Upper lobe of left lung (tissue), 6 donors: ENCODE measurements around the gene OLIG1. TPM values are rescaled to one million over a fixed set of nuclear protein-coding genes. Genes with fewer than 3 reads are reported as not detected.

ENCODE experiments used
- ATAC-seq, 2 donors: fragments of 200-7000 bp; cut with Tn5 transposase; one replicate each; pipeline ENCODE4 v1.9.1; 2022; ENCODE audit warnings: mild to moderate bottlenecking in 2 of 2, moderate library complexity in 2 of 2; ENCODE audit not compliant: low FRiP score in 2 of 2
- DNase-seq, 2 donors: peaks; one replicate each; pipeline ENCODE4 v3.0.0-alpha.2; 2019 to 2020
- H3K27ac ChIP-seq, 4 donors: fragments of 200-600 bp; sonication (generic); one replicate each; pipeline ENCODE4 v1.5.1; 2016 to 2019
- H3K27me3 ChIP-seq, 4 donors: fragments of 200-600 bp; sonication (generic); one replicate each; pipeline ENCODE4 v1.5.1; 2017 to 2019
- H3K36me3 ChIP-seq, 4 donors: fragments of 200-600 bp; sonication (generic); one replicate each; pipeline ENCODE4 v1.5.1; 2016 to 2019
- H3K4me1 ChIP-seq, 4 donors: fragments of 200-600 bp; sonication (generic); one replicate each; pipeline ENCODE4 v1.5.1; 2018 to 2019
- H3K4me3 ChIP-seq, 4 donors: fragments of 200-600 bp; sonication (generic); one replicate each; pipeline ENCODE4 v1.5.1; 2017 to 2019; ENCODE audit warnings: mild to moderate bottlenecking in 2 of 4, moderate library complexity in 1 of 4
- H3K9me3 ChIP-seq, 4 donors: fragments of 200-600 bp; sonication (generic); one replicate each; pipeline ENCODE4 v1.5.1; 2018 to 2019
- CTCF ChIP-seq, 6 experiments: fragments of 450-650 bp in 4 of 6; fragments of 200-600 bp in 2 of 6; sonication (generic) in 2 of 6; IDR thresholded peaks; one replicate each; pipeline ENCODE4 v1.5.1; 2016 to 2019; ENCODE audit warnings: antibody characterized with exemption in 6 of 6
- EP300 ChIP-seq, 4 donors: sonication (generic); formaldehyde crosslinking; IDR thresholded peaks; one replicate each; pipeline ENCODE4 v1.5.1; 2017; ENCODE audit warnings: antibody characterized with exemption in 4 of 4, control low read depth in 2 of 4
- POLR2A ChIP-seq, 4 donors: fragments of 450-650 bp; IDR thresholded peaks; one replicate each; pipeline ENCODE4 v1.5.1; 2016 to 2017; ENCODE audit warnings: antibody characterized with exemption in 4 of 4, mild to moderate bottlenecking in 2 of 4
- POLR2AphosphoS5 ChIP-seq, 2 donors: sonication (generic); formaldehyde crosslinking; IDR thresholded peaks; one replicate each; pipeline ENCODE4 v1.5.1; 2017; ENCODE audit warnings: antibody characterized with exemption in 2 of 2
- WGBS, 2 donors: methylation state at CpG; one replicate each; pipeline ENCODE4 v1.1.5; 2017 to 2018; 5-methylcytosine and 5-hydroxymethylcytosine counted together
- total RNA-seq, 6 donors: library from RNA; depleted of rRNA in 4 of 6; stranded (reverse); fragments of >200 nt in 4 of 6; gene quantifications; one replicate each; pipeline versions ENCODE4 v1.1.0 to v1.2.1, GENCODE V29; 2016 to 2021
- donor health status: DM: no; HTN: no; CAD: no; lungs with moderate emphysema.
- donor health status: DM: no; HTN: yes; CAD: no; lungs with severe emphysema.

The OLIG1 gene
- total RNA-seq, 6 donors from 2014 or later, result 0.54 to 3.2 (median 2.0) TPM; not detected in 1

GRCh38 chr21:33111577-33111976, 41.6 kb downstream of the OLIG1 start:
- H3K27me3 ChIP-seq, result peaks cover 0 to 15% (median 0%) of the 10 kb centered on the region in 4 donors

GRCh38 chr21:33112151-33112550, 42.2 kb downstream of the OLIG1 start:
- TF ChIP-seq EP300 (IDR thresholded peaks at IDR 0.05) (no peak), POLR2AphosphoS5 (IDR thresholded peaks at IDR 0.05) (no peak), POLR2A (IDR thresholded peaks at IDR 0.05) (no peak), CTCF (IDR thresholded peaks at IDR 0.05) (no peak)
- Histone ChIP-seq H3K27ac (no peak overlapping the region), H3K4me3 (no peak overlapping the region), H3K27me3 (peaks cover 0 to 15% (median 0%) of the 10 kb centered on the region in 4 donors), H3K36me3 (no peaks in the 10 kb centered on the region), H3K9me3 (no peaks in the 10 kb centered on the region), H3K4me1 (peaks cover 0 to 10% (median 6%) of the 10 kb centered on the region in 4 donors)
- no peak for ATAC-seq
- WGBS, 2 donors, result 56 to 58% methylated on average over 5 of the region's 5 CpGs
- DNase-seq, result no peak

More at GRCh38 chr21:33111577-33111976, 41.6 kb downstream of the OLIG1 start:
- ATAC-seq, result no peak
- no peak for TF ChIP-seq CTCF (IDR thresholded peaks at IDR 0.05)
- TF ChIP-seq POLR2A (IDR thresholded peaks at IDR 0.05), result no peak
- TF ChIP-seq POLR2AphosphoS5 (IDR thresholded peaks at IDR 0.05), result no peak
- no peak for TF ChIP-seq EP300 (IDR thresholded peaks at IDR 0.05)
- Histone ChIP-seq H3K4me3 (no peak overlapping the region), H3K4me1 (peaks cover 0 to 10% (median 6%) of the 10 kb centered on the region in 4 donors), H3K9me3 (no peaks in the 10 kb centered on the region), H3K27ac (no peak overlapping the region), H3K36me3 (no peaks in the 10 kb centered on the region)
- 47 to 54% methylated on average over 6 of the region's 6 CpGs for WGBS, 2 donors
- no peak for DNase-seq

GRCh38 chr21:33112681-33113080, 42.7 kb downstream of the OLIG1 start:
- 45 to 53% methylated on average over 4 of the region's 4 CpGs for WGBS, 2 donors
- no peak for TF ChIP-seq POLR2AphosphoS5 (IDR thresholded peaks at IDR 0.05)
- no peak for TF ChIP-seq CTCF (IDR thresholded peaks at IDR 0.05)
- TF ChIP-seq POLR2A (IDR thresholded peaks at IDR 0.05), result no peak
- TF ChIP-seq EP300 (IDR thresholded peaks at IDR 0.05), result no peak
- H3K27me3 ChIP-seq, result peaks cover 0 to 15% (median 0%) of the 10 kb centered on the region in 4 donors

GRCh38 chr21:33113131-33113530, 43.2 kb downstream of the OLIG1 start:
- DNase-seq, result no peak

More at GRCh38 chr21:33112681-33113080, 42.7 kb downstream of the OLIG1 start:
- Histone ChIP-seq H3K9me3 (no peaks in the 10 kb centered on the region), H3K4me1 (peaks cover 0 to 10% (median 6%) of the 10 kb centered on the region in 4 donors), H3K4me3 (no peak overlapping the region), H3K27ac (no peak overlapping the region), H3K36me3 (no peaks in the 10 kb centered on the region)
- DNase-seq (no peak), ATAC-seq (no peak)

More at GRCh38 chr21:33113131-33113530, 43.2 kb downstream of the OLIG1 start:
- H3K27me3 ChIP-seq, result peaks cover 0 to 15% (median 0%) of the 10 kb centered on the region in 4 donors
- H3K4me3 ChIP-seq, result no peak overlapping the region
- no peaks in the 10 kb centered on the region for H3K9me3 ChIP-seq
- peaks cover 0 to 10% (median 6%) of the 10 kb centered on the region in 4 donors for H3K4me1 ChIP-seq
- no peak for ATAC-seq
- 62 to 65% methylated on average over 13 of the region's 13 CpGs for WGBS, 2 donors
- TF ChIP-seq EP300 (IDR thresholded peaks at IDR 0.05) (no peak), POLR2AphosphoS5 (IDR thresholded peaks at IDR 0.05) (no peak), POLR2A (IDR thresholded peaks at IDR 0.05) (no peak), CTCF (IDR thresholded peaks at IDR 0.05) (no peak)
- H3K27ac ChIP-seq, result no peak overlapping the region
- H3K36me3 ChIP-seq, result no peaks in the 10 kb centered on the region
